ENCODE measurements around the gene UBE2L3. TPM values are rescaled to one million over a fixed set of nuclear protein-coding genes. Genes with fewer than 3 reads are reported as not detected.

UBE2L3 gene
- total and polyA plus RNA-seq, 2 of the 8 experiments (the other 6 are each of a cell fraction or from before 2014, with no cell fraction given), result 63.5 to 90.0 TPM

DNA sequence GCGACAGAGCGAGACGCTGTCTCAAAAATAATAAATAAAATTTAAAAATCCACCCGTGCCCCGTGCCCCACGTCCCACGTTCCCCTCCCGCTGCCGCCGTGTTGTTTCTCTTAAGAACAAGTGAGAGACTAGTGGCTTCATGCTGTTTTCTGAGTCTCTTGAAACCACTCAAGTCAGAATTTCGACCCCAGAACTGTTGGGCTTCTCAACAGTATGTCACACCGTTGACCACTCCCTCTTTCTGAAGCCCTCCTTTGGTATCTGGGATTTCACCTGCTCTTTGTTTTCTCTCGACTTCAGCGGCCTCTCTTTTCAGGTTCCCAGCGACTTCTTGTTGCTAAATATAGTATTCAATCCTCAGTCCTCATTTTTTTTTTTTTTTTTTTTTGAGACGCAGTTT is 99.3 kb downstream of the UBE2L3 start (continued):
- TF ChIP-seq EGR1 (IDR thresholded peaks at IDR 0.05; ENCODE audit: borderline replicate concordance, low read depth, low read length) (no peak), BCL11A (IDR thresholded peaks at IDR 0.05; ENCODE audit: low read depth in 2 of 2, low read length in 2 of 2) (no peak), SAP30 (IDR thresholded peaks at IDR 0.05; ENCODE audit: insufficient read depth, insufficient replicate concordance, low read length) (no peak), EP300 (IDR thresholded peaks at IDR 0.05; ENCODE audit: borderline replicate concordance in 1 of 2, low read depth in 2 of 2, low read length in 2 of 2) (no peak), JUND (IDR thresholded peaks at IDR 0.05; ENCODE audit: low read length) (no peak), GABPA (IDR thresholded peaks at IDR 0.05; ENCODE audit: borderline replicate concordance, insufficient read depth, low read length) (no peak), KDM4A (IDR thresholded peaks at IDR 0.05; ENCODE audit: low read depth, low read length, severe bottlenecking) (no peak)
- TF ChIP-seq, protein P1, sequence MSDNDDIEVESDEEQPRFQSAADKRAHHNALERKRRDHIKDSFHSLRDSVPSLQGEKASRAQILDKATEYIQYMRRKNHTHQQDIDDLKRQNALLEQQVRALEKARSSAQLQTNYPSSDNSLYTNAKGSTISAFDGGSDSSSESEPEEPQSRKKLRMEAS (IDR thresholded peaks at IDR 0.05), result no peak
